ENCODE data around the gene PPP1R37. TPM values are rescaled to one million over a fixed set of nuclear protein-coding genes. Genes with fewer than 3 reads are reported as not detected.
"Not testable (repeated sequence)": the region's sequence is repeated elsewhere in the genome, so short reads cannot be mapped to it uniquely, and the experiment has no call there.

PPP1R37 gene
- total RNA-seq, 1 donor from 2014 or later, result 23.8 TPM

DNA sequence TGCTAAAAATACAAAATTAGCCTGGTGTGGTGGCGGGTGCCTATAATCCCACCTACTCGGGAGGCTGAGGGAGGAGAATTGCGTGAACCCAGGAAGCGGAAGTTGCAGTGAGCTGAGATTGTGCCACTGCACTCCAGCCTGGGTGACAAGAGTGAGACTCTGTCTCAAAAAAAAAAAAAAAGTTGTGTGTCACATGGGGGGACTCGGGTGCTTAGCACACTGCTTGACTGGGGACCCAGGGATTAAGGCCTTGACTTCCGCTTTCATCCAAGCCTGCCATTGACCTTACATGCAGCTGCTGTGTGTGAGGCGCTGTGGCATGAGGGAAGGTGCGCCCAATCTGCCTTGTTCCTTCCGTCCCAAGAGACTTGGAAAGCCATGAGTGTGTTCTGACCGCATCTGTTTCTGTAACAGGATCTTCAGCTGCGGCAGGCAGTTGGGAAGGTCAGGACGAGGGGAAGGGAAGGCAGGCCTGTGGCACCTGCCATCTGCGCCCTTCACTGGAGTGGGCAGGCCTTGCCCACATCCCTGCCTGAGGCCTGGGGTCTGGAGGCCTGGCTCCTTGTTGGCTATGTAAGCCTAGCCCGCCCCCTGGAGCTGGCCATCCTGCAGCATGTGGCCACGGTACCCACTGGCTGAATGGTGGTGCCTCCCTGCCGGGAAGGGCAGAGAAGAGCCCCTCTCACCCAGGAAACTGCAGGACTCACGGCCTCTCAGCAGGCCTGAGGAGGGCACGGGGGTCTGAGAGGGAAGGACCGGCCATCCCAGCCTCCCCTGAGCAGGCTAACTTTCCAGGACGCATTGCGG is 23.0 kb downstream of the PPP1R37 start:
- peaks cover 46% of the 10 kb centered on the region for H3K4me1 ChIP-seq
- no peaks in the 10 kb centered on the region for H3K27me3 ChIP-seq

DNA sequence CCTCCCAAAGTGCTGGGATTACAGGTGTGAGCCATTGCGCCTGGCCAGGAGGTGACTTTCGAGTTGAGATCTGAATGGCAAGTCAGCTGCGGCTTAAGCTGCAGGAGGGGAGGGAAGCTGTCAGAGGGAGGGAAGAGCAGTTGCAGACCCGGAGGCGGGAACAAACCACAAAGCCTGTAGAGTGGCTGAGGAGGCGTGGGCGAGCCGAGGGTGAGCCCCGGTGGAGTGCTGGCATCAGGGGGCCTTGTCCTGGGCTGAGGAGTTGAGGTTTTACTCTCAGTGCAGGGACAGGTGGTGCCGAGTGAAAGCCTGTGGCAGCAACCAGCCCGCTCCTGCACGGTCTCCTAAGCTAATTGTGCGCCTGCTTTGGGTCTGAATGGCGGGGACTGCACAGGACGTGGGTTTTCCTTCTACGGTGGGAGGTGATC is 24.2 kb downstream of the PPP1R37 start:
- no peak for DNase-seq (ENCODE audit: extremely low spot score in 2 of 2)
- no peak for TF ChIP-seq POLR2AphosphoS5 (IDR thresholded peaks at IDR 0.05; ENCODE audit: insufficient read depth in 1 of 2, low read depth in 1 of 2)
- TF ChIP-seq POLR2A (IDR thresholded peaks at IDR 0.05), result no peak
- TF ChIP-seq CTCF (IDR thresholded peaks at IDR 0.05), result no peak
- Histone ChIP-seq H3K27me3 (no peaks in the 10 kb centered on the region), H3K27ac (no peak overlapping the region), H3K9me3 (no peaks in the 10 kb centered on the region), H3K36me3 (no peaks in the 10 kb centered on the region), H3K4me1 (peaks cover 57% of the 10 kb centered on the region), H3K4me3 (no peak overlapping the region)
- intact Hi-C loops (cut with DNase I), result no loop called here

More for the DNA sequence above, 23.0 kb downstream of the PPP1R37 start:
- H3K27ac ChIP-seq, result no peak overlapping the region
- intact Hi-C loops (cut with DNase I), result no loop called here
- no peaks in the 10 kb centered on the region for H3K9me3 ChIP-seq
- H3K36me3 ChIP-seq, result no peaks in the 10 kb centered on the region
- H3K4me3 ChIP-seq, result no peak overlapping the region
- DNase-seq (ENCODE audit: extremely low spot score in 2 of 2), result no peak
- TF ChIP-seq CTCF (IDR thresholded peaks at IDR 0.05) (no peak), POLR2A (IDR thresholded peaks at IDR 0.05) (no peak), POLR2AphosphoS5 (IDR thresholded peaks at IDR 0.05; ENCODE audit: insufficient read depth in 1 of 2, low read depth in 1 of 2) (no peak)

GRCh38 chr19:45117671-45118070 is 24.7 kb downstream of the PPP1R37 start:
- Histone ChIP-seq H3K27me3 (no peaks in the 10 kb centered on the region), H3K9me3 (no peaks in the 10 kb centered on the region), H3K4me3 (no peak overlapping the region), H3K4me1 (peaks cover 59% of the 10 kb centered on the region), H3K27ac (no peak overlapping the region), H3K36me3 (no peaks in the 10 kb centered on the region)
- intact Hi-C loops (cut with DNase I), result no loop called here
- no peak for DNase-seq (ENCODE audit: extremely low spot score in 2 of 2)
- TF ChIP-seq CTCF (IDR thresholded peaks at IDR 0.05) (no peak), POLR2A (IDR thresholded peaks at IDR 0.05) (no peak)

- intact Hi-C loops (cut with DNase I), result no loop called here
- H3K4me1 ChIP-seq, result peaks cover 59% of the 10 kb centered on the region
- H3K27me3 ChIP-seq, result no peaks in the 10 kb centered on the region
- no peak overlapping the region for H3K27ac ChIP-seq
- no peak for DNase-seq (ENCODE audit: extremely low spot score in 2 of 2)
- H3K36me3 ChIP-seq, result no peaks in the 10 kb centered on the region
- H3K4me3 ChIP-seq, result no peak overlapping the region
- TF ChIP-seq CTCF (IDR thresholded peaks at IDR 0.05) (no peak), POLR2A (IDR thresholded peaks at IDR 0.05) (no peak), POLR2AphosphoS5 (IDR thresholded peaks at IDR 0.05; ENCODE audit: insufficient read depth in 1 of 2, low read depth in 1 of 2) (no peak)
- H3K9me3 ChIP-seq, result no peaks in the 10 kb centered on the region
Observed at GRCh38 chr19:45118106-45118505, 25.1 kb downstream of the PPP1R37 start.

DNA sequence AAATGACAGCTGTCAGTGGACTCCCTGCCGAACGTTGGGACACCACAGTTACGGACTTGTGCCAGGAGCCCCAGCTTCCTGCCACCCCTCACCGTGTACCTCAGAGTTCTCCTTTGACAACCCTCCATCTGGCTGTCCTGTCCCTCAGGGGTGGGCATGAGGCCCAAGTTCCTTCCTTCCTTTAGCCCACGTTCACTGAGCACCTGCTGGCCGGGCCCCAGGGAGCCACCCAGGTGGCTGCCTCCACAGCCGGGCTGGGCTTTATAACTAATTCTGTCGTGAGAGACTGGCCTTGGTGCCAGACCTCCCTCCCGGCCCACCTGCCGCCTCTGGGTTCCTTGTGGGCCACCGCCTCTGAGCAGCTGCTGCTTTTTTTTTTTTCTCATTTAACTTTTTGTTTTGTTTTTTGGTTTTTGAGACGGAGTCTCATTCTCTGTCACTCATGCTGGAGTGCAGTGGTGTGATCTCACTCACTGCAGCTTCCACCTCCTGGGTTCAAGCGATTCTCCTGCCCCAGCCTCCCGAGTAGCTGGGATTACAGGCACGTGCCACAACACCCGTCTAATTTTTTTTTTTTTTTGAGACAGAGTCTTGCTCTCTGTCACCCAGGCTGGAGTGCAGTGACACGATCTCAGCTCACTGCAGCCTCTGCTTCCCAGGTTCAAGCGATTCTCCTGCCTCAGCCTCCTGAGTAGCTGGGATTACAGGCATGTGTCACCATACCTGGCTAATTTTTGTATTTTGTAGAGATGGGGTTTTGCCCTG is 25.8 kb downstream of the PPP1R37 start:
- intact Hi-C loops (cut with DNase I); H3K27ac ChIP-seq: not testable (repeated sequence)

More for the DNA sequence above, 25.8 kb downstream of the PPP1R37 start:
- not testable (repeated sequence) for H3K9me3 ChIP-seq; DNase-seq (ENCODE audit: extremely low spot score in 2 of 2); H3K4me3 ChIP-seq; H3K36me3 ChIP-seq; H3K27me3 ChIP-seq
- H3K4me1 ChIP-seq, result peaks cover 60% of the 10 kb centered on the region
